ENCODE data around the gene SARNP.

DNA sequence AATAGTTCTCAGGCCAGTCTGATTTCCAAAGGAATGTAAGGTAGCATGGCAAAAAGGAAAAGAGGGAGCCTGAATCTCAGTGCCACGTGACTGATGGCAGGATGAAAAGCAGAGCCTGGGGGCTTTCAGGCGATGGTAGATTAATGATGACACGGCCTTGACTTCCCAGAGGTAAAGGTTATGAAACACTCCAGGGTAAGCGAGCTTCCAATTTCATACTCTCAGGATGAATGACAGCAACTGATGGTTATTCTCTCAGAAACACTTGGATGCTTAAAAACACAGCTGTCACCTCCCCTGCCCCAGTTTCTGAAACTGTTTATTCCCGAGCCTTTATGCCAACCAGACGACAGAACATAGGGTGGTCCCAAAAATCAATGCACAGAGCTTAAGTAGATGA is 45.8 kb downstream of the SARNP start:
- TF ChIP-seq, protein P1, sequence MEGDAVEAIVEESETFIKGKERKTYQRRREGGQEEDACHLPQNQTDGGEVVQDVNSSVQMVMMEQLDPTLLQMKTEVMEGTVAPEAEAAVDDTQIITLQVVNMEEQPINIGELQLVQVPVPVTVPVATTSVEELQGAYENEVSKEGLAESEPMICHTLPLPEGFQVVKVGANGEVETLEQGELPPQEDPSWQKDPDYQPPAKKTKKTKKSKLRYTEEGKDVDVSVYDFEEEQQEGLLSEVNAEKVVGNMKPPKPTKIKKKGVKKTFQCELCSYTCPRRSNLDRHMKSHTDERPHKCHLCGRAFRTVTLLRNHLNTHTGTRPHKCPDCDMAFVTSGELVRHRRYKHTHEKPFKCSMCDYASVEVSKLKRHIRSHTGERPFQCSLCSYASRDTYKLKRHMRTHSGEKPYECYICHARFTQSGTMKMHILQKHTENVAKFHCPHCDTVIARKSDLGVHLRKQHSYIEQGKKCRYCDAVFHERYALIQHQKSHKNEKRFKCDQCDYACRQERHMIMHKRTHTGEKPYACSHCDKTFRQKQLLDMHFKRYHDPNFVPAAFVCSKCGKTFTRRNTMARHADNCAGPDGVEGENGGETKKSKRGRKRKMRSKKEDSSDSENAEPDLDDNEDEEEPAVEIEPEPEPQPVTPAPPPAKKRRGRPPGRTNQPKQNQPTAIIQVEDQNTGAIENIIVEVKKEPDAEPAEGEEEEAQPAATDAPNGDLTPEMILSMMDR (IDR thresholded peaks at IDR 0.05; ENCODE audit: low read depth, low read length): no peak
- no peak for TF ChIP-seq EZH2phosphoT487 (IDR thresholded peaks at IDR 0.05; ENCODE audit: low read depth)
